ENCODE measurements around the gene PIP5K1B.

PIP5K1B gene

DNA sequence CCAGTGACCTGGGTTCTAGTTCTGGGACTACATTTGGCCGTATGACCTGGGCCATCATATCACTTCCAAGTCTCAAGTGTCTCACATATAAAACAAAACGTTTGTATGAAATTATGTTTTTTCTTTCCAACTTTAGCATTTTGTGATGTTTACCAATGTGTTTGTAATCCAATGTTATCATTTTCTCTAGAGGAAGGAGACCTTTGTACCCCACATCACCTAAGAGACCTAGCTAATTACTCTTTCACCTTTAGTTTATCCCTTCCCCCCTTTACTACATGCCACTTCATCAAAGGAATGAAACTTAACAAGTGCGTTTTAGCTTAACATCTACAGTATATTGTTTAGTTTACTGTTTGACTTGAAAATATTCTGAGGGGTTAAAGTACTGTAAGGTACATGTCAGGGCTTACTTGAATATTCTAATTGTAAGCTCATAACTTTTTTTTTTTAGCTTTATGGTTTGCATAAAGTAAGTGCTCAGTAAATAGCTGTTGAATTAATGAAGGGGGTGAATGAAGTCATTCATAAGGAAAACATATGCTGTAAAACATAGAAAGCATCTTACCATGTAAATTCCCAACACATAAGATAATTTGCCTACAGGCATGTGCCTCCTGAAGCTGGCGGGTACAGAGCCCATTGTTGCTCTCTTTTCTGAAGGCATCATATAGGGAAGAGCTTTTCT is 2.9 kb downstream of the PIP5K1B start:
- DNase-seq, result no peak

DNA sequence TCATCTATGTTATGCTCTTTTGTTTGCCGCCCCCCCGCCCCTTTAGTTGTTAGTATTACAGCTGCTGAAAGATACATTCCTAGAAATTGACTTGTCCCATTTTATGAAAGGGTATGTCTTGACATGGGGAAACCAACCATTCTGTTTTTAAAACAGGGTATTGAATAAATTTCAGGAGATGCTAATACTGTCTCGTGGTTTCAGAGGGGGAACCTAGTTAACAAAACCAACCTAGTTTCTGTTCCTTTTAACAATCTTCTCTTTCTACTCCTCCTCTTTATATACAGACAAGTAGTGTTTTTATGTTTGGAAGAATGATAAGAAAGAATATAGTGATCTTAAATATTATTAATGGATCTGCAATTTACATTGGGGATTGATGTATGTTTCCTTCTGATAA is 3.5 kb downstream of the PIP5K1B start:
- DNase-seq, result no peak

- DNase-seq, result no peak
Measured at GRCh38 chr9:68709291-68710110, 4.5 kb downstream of the PIP5K1B start.

- no peak for DNase-seq
Measured at GRCh38 chr9:68710111-68710471, 5.1 kb downstream of the PIP5K1B start.

DNA sequence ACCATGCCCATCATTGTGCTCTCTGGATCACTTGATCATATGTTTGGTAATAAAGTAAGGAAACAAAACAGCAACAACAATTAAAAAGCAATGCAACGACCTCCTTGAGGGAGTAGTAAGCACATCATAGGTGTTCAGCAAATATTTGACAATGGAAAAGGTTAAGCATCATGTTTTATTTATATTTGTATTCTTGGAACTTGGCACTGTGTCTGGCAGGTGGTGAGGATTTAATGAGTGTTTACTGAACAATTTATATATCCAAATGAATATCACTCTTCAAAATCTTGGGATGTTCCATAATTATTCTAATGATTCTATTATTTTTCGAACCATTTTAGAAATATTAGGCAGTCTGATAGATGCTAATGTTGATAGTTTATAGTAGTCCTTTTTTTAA is 6.2 kb downstream of the PIP5K1B start:
- no peak for DNase-seq

- DNase-seq, result no peak
Measured at GRCh38 chr9:68711932-68712331, 6.9 kb downstream of the PIP5K1B start.

GRCh38 chr9:68714416-68715180 is 9.6 kb downstream of the PIP5K1B start:
- DNase-seq, result no peak

DNA sequence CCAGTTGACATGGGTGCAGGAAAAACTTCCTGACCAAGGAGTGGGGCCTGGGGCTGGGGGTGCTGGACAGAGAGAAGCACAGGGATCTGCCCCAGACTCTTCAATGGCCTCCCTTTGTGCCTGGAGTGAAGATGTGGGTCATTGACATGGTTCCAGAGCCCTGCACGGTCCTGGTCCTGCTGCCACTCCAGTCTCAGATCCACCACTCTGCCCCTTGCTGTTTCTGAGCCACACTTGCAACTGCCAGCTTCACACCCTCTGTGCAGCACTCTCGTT is 10.1 kb downstream of the PIP5K1B start:
- no peak for DNase-seq

- no peak for DNase-seq
Measured at GRCh38 chr9:68717552-68718443, 12.8 kb downstream of the PIP5K1B start.

DNA sequence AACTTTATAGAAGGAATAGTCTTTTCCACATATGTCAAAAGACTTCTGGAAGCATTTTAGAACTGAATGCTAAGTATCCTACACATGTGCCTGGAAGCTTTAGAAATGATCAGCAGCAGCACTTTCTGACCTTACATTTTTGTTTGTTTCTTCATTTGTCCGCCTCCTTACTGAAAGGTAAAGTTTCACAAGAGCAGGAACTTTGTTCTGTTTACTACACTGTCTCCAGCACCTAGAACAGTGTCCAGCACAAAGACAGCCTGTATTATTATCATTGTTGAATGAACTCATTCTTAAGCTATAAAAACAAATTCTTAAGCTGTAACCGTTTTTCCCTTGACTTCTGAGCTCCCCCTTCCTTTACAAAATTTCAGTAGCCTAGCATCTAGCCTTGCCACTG is 14.8 kb downstream of the PIP5K1B start:
- DNase-seq, result no peak

DNA sequence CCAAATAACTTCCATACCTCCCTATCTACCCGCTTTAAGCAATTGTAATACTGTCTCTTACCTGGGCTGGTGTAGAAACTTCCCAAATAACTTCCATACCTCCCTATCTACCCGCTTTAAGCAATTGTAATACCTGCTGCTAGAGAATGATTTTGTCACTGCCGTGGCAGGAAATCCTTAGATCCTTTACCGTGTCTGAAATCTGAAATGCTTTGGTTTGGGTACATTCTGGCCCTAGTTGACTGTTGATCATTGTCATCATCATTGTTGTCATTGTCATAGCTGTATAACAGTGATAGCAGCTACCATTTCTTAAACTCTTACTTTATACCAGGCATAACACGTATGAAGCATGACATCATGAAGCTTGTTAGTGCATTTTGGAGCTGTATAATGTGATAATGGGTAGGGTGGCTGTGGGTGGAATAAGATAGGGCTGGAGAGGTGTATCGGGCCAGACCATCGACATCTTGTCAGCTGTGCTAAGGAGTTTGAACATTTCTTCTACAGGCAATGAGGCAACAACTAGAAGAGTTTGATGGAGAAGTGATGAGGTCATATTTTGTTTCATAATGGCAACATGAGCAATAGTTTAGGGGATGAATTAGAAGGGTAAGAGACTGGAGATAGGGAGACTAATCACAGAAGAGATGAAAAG is 15.7 kb downstream of the PIP5K1B start:
- no peak for DNase-seq

DNA sequence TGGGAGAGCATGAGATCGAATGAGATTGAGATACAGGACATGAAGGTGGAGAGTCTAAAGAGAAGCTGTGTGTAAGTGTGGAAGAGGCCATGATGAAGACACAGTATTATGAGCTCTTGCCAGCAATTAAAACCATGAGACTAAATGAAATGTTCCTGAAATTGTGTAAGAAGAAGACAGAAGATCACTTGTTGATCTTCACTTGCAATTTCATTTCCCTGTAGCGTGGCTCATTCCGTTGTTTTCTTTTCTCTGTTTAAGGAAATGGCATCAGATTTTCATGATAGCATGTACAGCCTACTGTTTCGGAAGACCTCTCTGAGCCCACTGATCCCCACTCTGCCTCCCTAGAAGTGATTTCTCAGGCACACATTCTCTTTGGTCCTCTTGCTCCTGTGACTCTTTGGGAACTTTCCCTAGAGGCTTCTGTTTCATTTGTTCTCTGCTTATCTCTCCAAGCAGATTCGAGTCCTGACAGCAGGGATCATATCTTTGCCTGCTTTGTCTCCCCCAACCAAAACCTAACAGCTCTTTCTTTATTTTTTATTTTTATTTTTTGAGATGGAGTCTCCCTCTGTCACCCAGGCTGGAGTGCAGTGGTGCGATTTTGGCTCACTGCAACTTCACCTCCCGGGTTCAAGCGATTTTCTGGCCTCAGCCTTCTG is 16.8 kb downstream of the PIP5K1B start:
- no peak for DNase-seq

GRCh38 chr9:68725070-68725469 is 20.0 kb downstream of the PIP5K1B start:
- DNase-seq, result no peak

DNA sequence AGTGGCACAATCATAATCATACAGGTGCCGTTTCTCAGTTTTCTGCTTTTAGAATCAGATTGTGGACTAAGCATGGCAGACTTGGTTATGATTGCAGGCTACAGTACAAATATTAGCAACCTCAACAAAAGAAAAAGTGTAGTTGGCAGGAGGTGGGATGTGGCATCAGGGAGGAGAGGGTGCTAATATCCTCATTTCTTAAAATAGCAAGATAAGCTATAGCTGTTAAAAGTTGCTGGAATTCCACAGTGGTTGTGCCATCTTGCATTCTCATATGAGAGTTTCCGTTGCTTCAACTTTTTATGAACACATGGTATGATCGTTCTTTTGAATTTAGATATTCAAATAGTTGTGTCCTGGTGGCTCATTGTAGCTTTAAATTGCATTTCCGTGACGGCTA is 21.4 kb downstream of the PIP5K1B start:
- no peak for DNase-seq

GRCh38 chr9:68727636-68728035 is 22.6 kb downstream of the PIP5K1B start:
- DNase-seq, result no peak

GRCh38 chr9:68728731-68729130 is 23.7 kb downstream of the PIP5K1B start:
- DNase-seq, result no peak

- DNase-seq, result no peak
Measured at GRCh38 chr9:68730570-68731235, 25.7 kb downstream of the PIP5K1B start.

DNA sequence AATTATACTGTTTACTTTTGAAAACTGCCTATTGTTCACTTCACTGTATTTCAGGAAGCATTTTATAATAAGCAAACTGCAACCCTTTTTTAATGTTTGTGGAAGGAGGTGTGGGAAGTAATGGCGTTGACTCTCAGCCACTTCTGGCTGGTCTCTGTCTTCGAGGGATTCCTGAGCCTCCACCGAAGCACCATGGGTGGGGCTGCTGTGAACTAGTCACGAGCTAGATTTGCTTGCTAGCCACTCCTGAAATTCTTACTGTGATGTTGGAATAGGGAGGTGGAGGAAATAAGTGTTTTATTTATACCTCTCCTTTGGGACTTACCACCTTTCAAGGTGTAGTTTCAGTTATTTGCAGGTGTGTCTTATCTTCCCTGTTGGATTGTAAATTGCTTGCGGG is 26.8 kb downstream of the PIP5K1B start:
- no peak for DNase-seq

DNA sequence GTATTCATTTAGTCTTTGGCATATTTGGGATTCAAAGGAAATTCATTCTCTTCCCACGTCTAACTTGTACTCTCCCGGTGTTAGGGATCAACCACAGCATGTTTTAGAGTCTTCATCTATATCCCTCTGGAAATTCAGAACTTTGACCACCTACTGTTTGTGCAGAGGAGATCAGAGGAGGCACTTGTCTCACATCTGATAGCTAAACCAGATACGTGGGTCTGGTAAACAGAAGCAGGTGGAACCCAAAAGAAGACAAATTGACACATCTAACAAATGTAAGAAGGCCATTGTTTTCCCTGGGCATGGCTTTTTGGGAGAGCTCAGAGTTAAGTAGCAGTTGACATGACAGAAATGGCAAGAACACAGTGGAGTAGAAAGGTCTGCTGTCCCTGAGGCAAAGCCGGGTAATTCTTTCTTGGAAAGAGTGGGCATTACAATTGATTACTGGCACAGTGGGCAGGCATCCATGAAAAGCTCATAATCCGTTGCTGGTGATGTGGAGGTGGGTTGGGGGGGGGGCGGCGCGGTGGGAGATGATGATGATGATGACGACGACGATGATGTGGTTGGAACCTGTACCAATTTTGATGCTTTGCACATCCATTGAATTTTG is 27.5 kb downstream of the PIP5K1B start:
- no peak for DNase-seq

DNA sequence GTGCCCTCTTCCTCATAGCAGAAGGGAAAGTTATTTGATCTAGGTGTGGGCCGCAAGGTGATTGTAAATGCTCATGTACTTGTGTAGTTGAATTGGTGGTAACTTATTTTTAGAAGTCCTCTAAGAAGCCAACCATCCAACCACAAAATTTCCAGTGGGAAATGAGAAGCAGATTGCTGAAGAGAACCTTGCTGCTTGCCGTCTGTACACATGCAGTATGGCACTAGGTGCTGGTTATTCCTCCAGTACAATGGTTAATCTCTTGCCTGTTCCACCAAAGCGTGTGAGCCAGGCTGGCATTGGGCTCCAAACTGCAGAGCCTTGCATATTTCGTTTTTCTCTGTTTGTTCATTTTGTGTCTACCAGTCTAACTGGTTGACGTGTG is 28.0 kb downstream of the PIP5K1B start:
- DNase-seq, result no peak

DNA sequence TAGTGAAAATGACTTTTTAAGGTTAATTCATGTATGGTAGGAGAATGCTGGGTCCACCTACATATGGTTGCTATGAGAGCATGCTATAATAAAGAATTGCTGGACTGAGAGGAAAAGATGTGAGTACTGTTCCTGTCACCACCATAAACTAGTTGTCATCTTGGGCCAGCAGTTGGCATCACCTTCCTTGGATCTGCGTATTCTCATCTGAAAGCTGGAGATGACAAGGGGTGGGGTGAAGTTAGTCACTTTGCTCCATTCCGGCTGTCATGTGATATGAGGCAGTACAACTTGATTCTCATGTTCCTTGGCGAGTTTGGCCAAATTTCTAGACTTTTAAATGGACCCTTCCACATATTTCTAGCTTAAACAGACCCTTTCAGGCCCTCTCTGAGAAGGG is 33.3 kb downstream of the PIP5K1B start:
- no peak for DNase-seq

Measured in T-helper 1 cell (primary cell).